Measurements from ENCODE around the gene CTNNA3. TPM values are rescaled to one million over a fixed set of nuclear protein-coding genes. Genes with fewer than 3 reads are reported as not detected.

The CTNNA3 gene
- total and polyA plus RNA-seq, 4 experiments from 2014 or later: not detected

DNA sequence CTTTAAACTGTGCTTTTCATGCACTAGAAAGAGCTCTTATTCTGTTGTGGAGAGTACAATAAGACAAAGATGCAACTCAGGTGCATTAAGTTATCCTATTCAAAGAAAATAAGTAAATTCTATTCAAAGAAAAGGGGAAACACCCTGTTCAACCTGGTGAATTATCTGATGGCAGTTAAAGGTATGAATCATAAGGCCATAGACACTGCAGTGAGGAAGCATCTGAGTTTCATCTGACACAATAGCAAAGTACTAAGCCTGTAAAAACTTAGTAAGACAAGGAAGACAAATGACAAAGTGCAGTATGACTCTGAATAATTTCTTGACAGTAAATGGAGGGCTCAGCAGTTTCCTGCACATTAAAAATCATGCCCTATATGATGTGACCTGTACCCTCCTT is 861.2 kb downstream of the CTNNA3 start:
- H3K27ac Mint-ChIP-seq: no peak overlapping the region
- Histone ChIP-seq H3K27ac (ENCODE audit: low read depth, low read length) (no peak overlapping the region), H3K36me3 (ENCODE audit: insufficient read depth, low read length) (no peaks in the 10 kb centered on the region), H3K9me3 (ENCODE audit: control insufficient read depth in 1 of 2, low read length in 2 of 2) (no peaks in the 10 kb centered on the region), H3K4me3 (ENCODE audit: low read length in 2 of 2) (no peak overlapping the region), H3K27me3 (ENCODE audit: insufficient read depth, low read length) (no peaks in the 10 kb centered on the region), H3K4me1 (ENCODE audit: insufficient read depth, low read length) (no peaks in the 10 kb centered on the region)
- H3K36me3 Mint-ChIP-seq: no peaks in the 10 kb centered on the region
- DNase-seq: no peak
- ChIA-PET CTCF (ENCODE audit: partially characterized antibody) (no interaction called here), POLR2A (ENCODE audit: partially characterized antibody) (no interaction called here)
- no peaks in the 10 kb centered on the region for H3K27me3 Mint-ChIP-seq
- peaks cover 0 to 5% (median 0%) of the 10 kb centered on the region in 8 donors for H3K9me3 Mint-ChIP-seq
- H3K4me1 Mint-ChIP-seq: no peaks in the 10 kb centered on the region
- H3K4me3 Mint-ChIP-seq: no peak overlapping the region
- intact Hi-C loops (cut with micrococcal nuclease): no loop called here

DNA sequence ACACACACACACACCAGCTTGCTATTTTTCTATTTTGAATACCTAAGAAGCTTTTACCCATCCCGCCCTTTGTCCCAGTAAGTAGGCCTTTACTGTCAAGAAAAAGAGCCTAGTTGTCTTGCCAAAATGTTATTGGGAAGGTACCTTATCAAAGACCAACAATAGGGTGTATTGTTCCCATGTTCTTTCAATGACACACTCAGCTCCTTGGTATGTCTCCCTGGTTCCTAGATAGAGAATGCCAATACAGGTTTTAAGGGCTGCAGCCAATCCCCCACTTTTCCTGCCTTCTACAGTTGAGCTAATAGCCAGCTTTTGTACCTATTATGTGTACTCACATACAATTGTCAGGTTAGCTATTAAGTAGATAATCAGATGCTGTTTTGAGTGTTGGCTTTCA is 862.1 kb downstream of the CTNNA3 start:
- Histone ChIP-seq H3K27me3 (ENCODE audit: insufficient read depth, low read length) (no peaks in the 10 kb centered on the region), H3K9me3 (ENCODE audit: control insufficient read depth in 1 of 2, low read length in 2 of 2) (no peaks in the 10 kb centered on the region), H3K4me1 (ENCODE audit: insufficient read depth, low read length) (no peaks in the 10 kb centered on the region), H3K27ac (ENCODE audit: low read depth, low read length) (no peak overlapping the region), H3K4me3 (ENCODE audit: low read length in 2 of 2) (no peak overlapping the region), H3K36me3 (ENCODE audit: insufficient read depth, low read length) (no peaks in the 10 kb centered on the region)
- no peaks in the 10 kb centered on the region for H3K36me3 Mint-ChIP-seq
- H3K27ac Mint-ChIP-seq: no peak overlapping the region
- peaks cover 0 to 5% (median 0%) of the 10 kb centered on the region in 8 donors for H3K9me3 Mint-ChIP-seq
- no peaks in the 10 kb centered on the region for H3K27me3 Mint-ChIP-seq
- H3K4me1 Mint-ChIP-seq: no peaks in the 10 kb centered on the region
- no peak overlapping the region for H3K4me3 Mint-ChIP-seq
- ChIA-PET CTCF (ENCODE audit: partially characterized antibody) (no interaction called here), POLR2A (ENCODE audit: partially characterized antibody) (no interaction called here)
- DNase-seq: no peak
- intact Hi-C loops (cut with micrococcal nuclease): no loop called here

- Histone ChIP-seq H3K9me3 (ENCODE audit: control insufficient read depth in 1 of 2, low read length in 2 of 2) (no peaks in the 10 kb centered on the region), H3K27ac (ENCODE audit: low read depth, low read length) (no peak overlapping the region), H3K4me1 (ENCODE audit: insufficient read depth, low read length) (no peaks in the 10 kb centered on the region), H3K36me3 (ENCODE audit: insufficient read depth, low read length) (no peaks in the 10 kb centered on the region), H3K4me3 (ENCODE audit: low read length in 2 of 2) (no peak overlapping the region), H3K27me3 (ENCODE audit: insufficient read depth, low read length) (no peaks in the 10 kb centered on the region)
- Mint-ChIP-seq H3K9me3 (peaks cover 0 to 5% (median 0%) of the 10 kb centered on the region in 8 donors), H3K36me3 (no peaks in the 10 kb centered on the region), H3K27me3 (no peaks in the 10 kb centered on the region), H3K4me3 (no peak overlapping the region), H3K27ac (no peak overlapping the region), H3K4me1 (no peaks in the 10 kb centered on the region)
- CTCF ChIA-PET (ENCODE audit: partially characterized antibody): interaction anchor here (0.7 kb wide), 1 partner anchor 101 kb away, joined by 3 read pairs; no protein-coding TSS in a partner anchor
- POLR2A ChIA-PET (ENCODE audit: partially characterized antibody): no interaction called here
- intact Hi-C loops (cut with micrococcal nuclease): no loop called here
- DNase-seq: no peak
Observed at GRCh38 chr10:66832781-66833422, 863.1 kb downstream of the CTNNA3 start.

DNA sequence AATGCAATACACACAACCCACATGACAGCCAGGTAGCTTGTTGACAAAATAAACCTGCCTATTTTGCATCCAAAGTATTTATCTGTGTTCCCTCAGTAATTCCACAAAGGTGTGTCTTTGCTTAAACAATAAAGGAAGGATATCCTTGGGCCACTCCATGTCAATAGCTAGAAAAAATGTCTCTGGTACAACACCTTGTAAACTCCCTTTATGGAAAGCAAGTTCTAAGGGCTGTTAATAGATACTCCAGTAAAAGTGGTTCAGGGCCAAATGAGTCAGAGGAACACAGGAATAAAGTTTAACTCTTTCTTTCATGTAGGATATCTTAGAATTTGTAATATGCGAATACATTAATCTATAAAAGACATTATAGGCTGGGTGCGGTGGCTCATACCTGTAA is 867.0 kb downstream of the CTNNA3 start:
- H3K27ac Mint-ChIP-seq: no peak overlapping the region

GRCh38 chr10:66827353-66827752 is 868.6 kb downstream of the CTNNA3 start:
- H3K27ac Mint-ChIP-seq: no peak overlapping the region
- POLR2A ChIA-PET (ENCODE audit: partially characterized antibody): no interaction called here
- H3K4me1 Mint-ChIP-seq: no peaks in the 10 kb centered on the region
- Histone ChIP-seq H3K4me1 (ENCODE audit: insufficient read depth, low read length) (no peaks in the 10 kb centered on the region), H3K9me3 (ENCODE audit: control insufficient read depth in 1 of 2, low read length in 2 of 2) (no peaks in the 10 kb centered on the region), H3K27ac (ENCODE audit: low read depth, low read length) (no peak overlapping the region), H3K4me3 (ENCODE audit: low read length in 2 of 2) (no peak overlapping the region), H3K36me3 (ENCODE audit: insufficient read depth, low read length) (no peaks in the 10 kb centered on the region), H3K27me3 (ENCODE audit: insufficient read depth, low read length) (no peaks in the 10 kb centered on the region)
- H3K27me3 Mint-ChIP-seq: no peaks in the 10 kb centered on the region
- H3K4me3 Mint-ChIP-seq: no peak overlapping the region
- H3K9me3 Mint-ChIP-seq: peaks cover 0 to 4% (median 0%) of the 10 kb centered on the region in 8 donors
- intact Hi-C loops (cut with micrococcal nuclease): no loop called here
- no peak for DNase-seq
- CTCF ChIA-PET (ENCODE audit: partially characterized antibody): no interaction called here
- no peaks in the 10 kb centered on the region for H3K36me3 Mint-ChIP-seq

More for the DNA sequence above, 867.0 kb downstream of the CTNNA3 start:
- Mint-ChIP-seq H3K9me3 (peaks cover 0 to 4% (median 0%) of the 10 kb centered on the region in 8 donors), H3K4me3 (no peak overlapping the region), H3K36me3 (no peaks in the 10 kb centered on the region), H3K4me1 (no peaks in the 10 kb centered on the region), H3K27me3 (no peaks in the 10 kb centered on the region)
- H3K4me1 ChIP-seq (ENCODE audit: insufficient read depth, low read length): no peaks in the 10 kb centered on the region
- no peaks in the 10 kb centered on the region for H3K36me3 ChIP-seq (ENCODE audit: insufficient read depth, low read length)
- ChIA-PET POLR2A (ENCODE audit: partially characterized antibody) (no interaction called here), CTCF (ENCODE audit: partially characterized antibody) (no interaction called here)
- no peak overlapping the region for H3K4me3 ChIP-seq (ENCODE audit: low read length in 2 of 2)
- no peaks in the 10 kb centered on the region for H3K9me3 ChIP-seq (ENCODE audit: control insufficient read depth in 1 of 2, low read length in 2 of 2)
- no peak overlapping the region for H3K27ac ChIP-seq (ENCODE audit: low read depth, low read length)
- DNase-seq: no peak
- H3K27me3 ChIP-seq (ENCODE audit: insufficient read depth, low read length): no peaks in the 10 kb centered on the region
- intact Hi-C loops (cut with micrococcal nuclease): no loop called here

DNA sequence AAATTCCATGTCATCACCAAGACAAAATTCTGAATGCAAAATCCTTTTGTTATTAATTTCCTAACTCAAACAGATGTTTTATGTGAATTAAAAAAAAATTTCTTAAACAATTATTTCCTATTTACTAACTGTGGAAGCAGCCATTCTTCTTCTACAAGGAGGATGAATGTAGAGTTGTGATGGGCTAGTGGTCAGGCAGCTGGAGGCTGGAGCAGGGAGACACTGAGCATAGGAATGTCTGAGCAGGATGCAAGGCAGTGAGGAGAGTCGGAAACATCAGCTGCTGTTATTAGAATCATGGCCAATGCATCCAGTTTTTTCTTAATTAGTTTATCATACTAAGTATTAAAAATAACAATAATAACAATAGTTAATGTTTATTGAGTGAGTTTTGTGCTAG is 872.7 kb downstream of the CTNNA3 start:
- H3K36me3 Mint-ChIP-seq: no peaks in the 10 kb centered on the region
- H3K4me1 Mint-ChIP-seq: no peaks in the 10 kb centered on the region
- Histone ChIP-seq H3K27me3 (ENCODE audit: insufficient read depth, low read length) (no peaks in the 10 kb centered on the region), H3K4me1 (ENCODE audit: insufficient read depth, low read length) (no peaks in the 10 kb centered on the region), H3K27ac (ENCODE audit: low read depth, low read length) (no peak overlapping the region), H3K36me3 (ENCODE audit: insufficient read depth, low read length) (no peaks in the 10 kb centered on the region), H3K4me3 (ENCODE audit: low read length in 2 of 2) (no peak overlapping the region), H3K9me3 (ENCODE audit: control insufficient read depth in 1 of 2, low read length in 2 of 2) (no peaks in the 10 kb centered on the region)
- POLR2A ChIA-PET (ENCODE audit: partially characterized antibody): no interaction called here
- H3K9me3 Mint-ChIP-seq: no peaks in the 10 kb centered on the region
- H3K27me3 Mint-ChIP-seq: no peaks in the 10 kb centered on the region
- H3K27ac Mint-ChIP-seq: no peak overlapping the region
- intact Hi-C loops (cut with micrococcal nuclease): no loop called here
- no peak for DNase-seq
- no peak overlapping the region for H3K4me3 Mint-ChIP-seq
- CTCF ChIA-PET (ENCODE audit: partially characterized antibody): no interaction called here

GRCh38 chr10:66822801-66823200 is 873.2 kb downstream of the CTNNA3 start:
- intact Hi-C loops (cut with micrococcal nuclease): no loop called here
- no peaks in the 10 kb centered on the region for H3K36me3 Mint-ChIP-seq
- Histone ChIP-seq H3K9me3 (ENCODE audit: control insufficient read depth in 1 of 2, low read length in 2 of 2) (no peaks in the 10 kb centered on the region), H3K36me3 (ENCODE audit: insufficient read depth, low read length) (no peaks in the 10 kb centered on the region), H3K4me1 (ENCODE audit: insufficient read depth, low read length) (no peaks in the 10 kb centered on the region), H3K27me3 (ENCODE audit: insufficient read depth, low read length) (no peaks in the 10 kb centered on the region), H3K27ac (ENCODE audit: low read depth, low read length) (no peak overlapping the region), H3K4me3 (ENCODE audit: low read length in 2 of 2) (no peak overlapping the region)
- no peaks in the 10 kb centered on the region for H3K27me3 Mint-ChIP-seq
- POLR2A ChIA-PET (ENCODE audit: partially characterized antibody): no interaction called here
- CTCF ChIA-PET (ENCODE audit: partially characterized antibody): no interaction called here
- DNase-seq: no peak
- no peaks in the 10 kb centered on the region for H3K4me1 Mint-ChIP-seq
- H3K9me3 Mint-ChIP-seq: no peaks in the 10 kb centered on the region
- no peak overlapping the region for H3K27ac Mint-ChIP-seq
- H3K4me3 Mint-ChIP-seq: no peak overlapping the region

DNA sequence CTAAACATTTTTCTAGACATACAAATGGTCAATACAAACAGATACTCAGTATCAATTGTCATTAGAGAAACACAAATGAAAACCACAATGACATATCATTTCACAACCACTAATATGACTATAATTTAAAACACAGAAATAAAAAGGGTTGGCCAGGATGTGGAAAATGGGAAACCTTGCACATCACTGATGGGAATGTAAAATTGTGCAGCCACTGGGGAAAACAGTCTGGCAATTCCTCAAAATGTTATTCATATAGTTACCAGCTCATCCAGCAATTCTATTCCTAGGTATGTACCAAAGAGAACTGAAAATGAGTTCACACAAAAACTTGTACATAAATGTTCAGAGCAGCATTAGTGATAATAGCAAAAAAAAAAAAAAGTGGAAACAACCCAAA is 876.3 kb downstream of the CTNNA3 start:
- Mint-ChIP-seq H3K4me3 (no peak overlapping the region), H3K9me3 (peaks cover 0 to 2% (median 0%) of the 10 kb centered on the region in 8 donors), H3K27ac (no peak overlapping the region), H3K36me3 (no peaks in the 10 kb centered on the region), H3K4me1 (no peaks in the 10 kb centered on the region), H3K27me3 (no peaks in the 10 kb centered on the region)
- H3K4me1 ChIP-seq (ENCODE audit: insufficient read depth, low read length): no peaks in the 10 kb centered on the region
- H3K4me3 ChIP-seq (ENCODE audit: low read length in 2 of 2): no peak overlapping the region
- no peaks in the 10 kb centered on the region for H3K36me3 ChIP-seq (ENCODE audit: insufficient read depth, low read length)
- no peak overlapping the region for H3K27ac ChIP-seq (ENCODE audit: low read depth, low read length)
- no peaks in the 10 kb centered on the region for H3K27me3 ChIP-seq (ENCODE audit: insufficient read depth, low read length)
- intact Hi-C loops (cut with micrococcal nuclease): no loop called here
- H3K9me3 ChIP-seq (ENCODE audit: control insufficient read depth in 1 of 2, low read length in 2 of 2): no peaks in the 10 kb centered on the region
- no peak for DNase-seq
- POLR2A ChIA-PET (ENCODE audit: partially characterized antibody): no interaction called here
- CTCF ChIA-PET (ENCODE audit: partially characterized antibody): no interaction called here
